Measurements from ENCODE around the gene CELF2.

The CELF2 gene

DNA sequence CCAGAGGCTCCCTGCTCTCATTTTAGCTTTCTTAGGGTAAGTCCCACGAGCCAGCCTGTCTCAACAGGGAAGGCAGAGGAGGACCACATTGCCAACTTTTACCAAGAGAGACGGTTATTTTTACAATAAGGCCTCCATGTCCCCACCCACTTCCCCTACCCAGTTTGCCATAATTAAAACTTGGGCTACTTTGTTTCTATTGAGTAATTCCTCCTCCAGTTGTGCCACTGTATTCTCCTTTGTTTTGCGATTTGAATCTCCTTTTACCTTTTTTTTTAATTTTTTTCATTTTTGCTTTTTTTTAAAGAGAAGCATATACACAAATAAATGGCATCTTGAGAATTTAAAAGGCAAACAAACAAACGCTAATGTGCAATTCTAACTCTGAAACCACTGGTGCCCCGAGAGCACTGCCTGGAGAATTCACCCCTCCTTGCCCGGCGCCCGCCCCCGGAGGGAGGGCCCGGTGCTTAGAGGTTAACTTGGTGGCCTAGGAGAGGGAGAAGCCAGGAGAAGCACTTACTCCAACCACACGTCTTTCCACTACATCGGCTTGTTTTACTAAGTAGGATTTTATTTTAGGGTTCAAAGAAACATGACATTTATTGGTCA, 311.5 kb downstream of the CELF2 start:
- no peak for TF ChIP-seq CTCF (IDR thresholded peaks at IDR 0.05; ENCODE audit: low read depth, low read length)
- no peaks in the 10 kb centered on the region for H3K9me3 ChIP-seq
- no peak for DNase-seq
- H3K36me3 ChIP-seq: no peaks in the 10 kb centered on the region
- H3K4me3 ChIP-seq (ENCODE audit: low read depth, low read length): no peak overlapping the region
- H3K27me3 ChIP-seq: peaks cover 2% of the 10 kb centered on the region; the same call in 1 of the 2 replicates
- no peaks in the 10 kb centered on the region for H3K4me1 ChIP-seq

DNA sequence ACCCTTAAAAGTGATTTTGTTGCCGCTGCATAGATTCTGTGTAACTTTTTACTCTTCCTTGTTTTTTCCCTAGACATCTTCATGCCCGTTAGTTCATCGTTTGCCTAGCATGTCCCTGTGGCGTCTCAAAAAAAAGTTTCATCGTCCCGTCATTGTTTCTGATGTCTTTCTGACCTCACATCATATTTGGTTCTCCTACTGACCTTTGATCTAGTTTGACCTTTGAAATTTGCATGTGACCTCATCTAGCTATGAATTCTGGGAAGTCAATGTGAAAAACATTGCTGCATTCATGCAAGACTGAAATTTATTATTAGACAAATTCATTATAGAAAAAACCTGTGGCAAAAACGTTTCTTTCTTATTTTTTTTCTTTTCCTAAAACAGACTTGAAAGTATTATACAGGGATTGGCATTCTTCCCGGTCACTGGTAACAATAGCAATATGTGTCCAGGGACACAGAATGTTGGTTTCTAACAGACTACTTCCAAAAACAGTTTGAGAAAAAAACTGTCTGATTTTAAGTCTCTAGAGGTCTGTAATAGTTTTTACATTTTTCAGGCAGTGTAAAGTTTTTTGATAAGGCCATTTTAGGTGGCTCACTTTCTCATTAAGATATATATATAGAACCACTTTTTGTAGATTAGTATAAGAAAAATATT, 312.8 kb downstream of the CELF2 start:
- H3K36me3 ChIP-seq: no peaks in the 10 kb centered on the region

DNA sequence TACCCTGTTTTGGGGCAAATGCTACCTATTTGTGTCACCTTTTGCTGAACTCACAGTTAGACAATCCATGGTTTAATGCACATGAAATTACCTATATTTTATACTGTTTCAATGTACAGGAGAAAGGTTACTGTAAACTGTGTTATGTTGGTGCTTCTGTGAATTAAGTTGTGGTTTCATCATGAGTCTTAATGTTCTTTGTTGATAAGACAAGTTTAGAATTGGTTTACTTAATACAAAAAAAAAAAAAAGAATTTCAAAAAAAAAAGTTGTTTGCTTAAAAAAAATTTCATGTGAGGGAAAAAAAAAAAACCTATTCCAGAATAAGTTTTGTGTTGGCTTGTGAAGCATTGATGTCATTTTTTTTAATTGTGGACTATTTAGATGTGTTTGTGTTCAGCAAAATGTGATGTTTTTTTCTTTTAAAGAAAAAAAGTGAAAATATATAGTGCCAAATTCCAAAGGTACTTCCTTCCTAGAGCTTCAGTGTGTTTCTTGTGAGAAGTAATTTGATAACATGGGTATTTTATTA, 313.4 kb downstream of the CELF2 start:
- Histone ChIP-seq H3K4me1 (no peaks in the 10 kb centered on the region), H3K4me3 (ENCODE audit: low read depth, low read length) (no peak overlapping the region), H3K9me3 (no peaks in the 10 kb centered on the region), H3K36me3 (no peaks in the 10 kb centered on the region), H3K27me3 (peaks cover 2% of the 10 kb centered on the region; the same call in 1 of the 2 replicates)
- DNase-seq: no peak
- TF ChIP-seq CTCF (IDR thresholded peaks at IDR 0.05; ENCODE audit: low read depth, low read length): no peak

More for the DNA sequence above, 312.8 kb downstream of the CELF2 start:
- no peak for TF ChIP-seq CTCF (IDR thresholded peaks at IDR 0.05; ENCODE audit: low read depth, low read length)
- Histone ChIP-seq H3K4me1 (no peaks in the 10 kb centered on the region), H3K27me3 (peaks cover 2% of the 10 kb centered on the region; the same call in 1 of the 2 replicates), H3K9me3 (no peaks in the 10 kb centered on the region), H3K4me3 (ENCODE audit: low read depth, low read length) (no peak overlapping the region)
- DNase-seq: no peak

DNA sequence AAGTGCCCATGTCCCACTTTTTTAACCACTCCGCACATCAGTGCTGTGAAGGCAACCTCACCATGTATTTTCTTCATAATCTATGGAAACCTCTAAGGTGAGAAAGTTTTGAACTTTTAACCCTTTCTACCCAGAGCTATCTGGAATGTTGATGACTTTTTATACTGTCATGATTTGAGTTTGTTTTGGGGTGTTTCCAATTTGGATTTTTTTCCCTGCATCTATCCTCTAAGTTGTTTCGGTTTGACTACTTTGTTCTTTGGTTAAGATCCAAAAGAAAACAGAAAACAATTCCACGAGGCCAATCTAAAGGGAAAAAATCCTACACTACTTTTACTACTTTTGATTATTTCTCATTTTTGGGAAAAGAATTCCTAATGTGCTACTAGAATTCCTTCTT, 314.1 kb downstream of the CELF2 start:
- Histone ChIP-seq H3K4me3 (ENCODE audit: low read depth, low read length) (no peak overlapping the region), H3K27me3 (peaks cover 2% of the 10 kb centered on the region; the same call in 1 of the 2 replicates), H3K9me3 (no peaks in the 10 kb centered on the region), H3K36me3 (no peaks in the 10 kb centered on the region), H3K4me1 (no peaks in the 10 kb centered on the region)
- no peak for DNase-seq
- TF ChIP-seq CTCF (IDR thresholded peaks at IDR 0.05; ENCODE audit: low read depth, low read length): no peak

DNA sequence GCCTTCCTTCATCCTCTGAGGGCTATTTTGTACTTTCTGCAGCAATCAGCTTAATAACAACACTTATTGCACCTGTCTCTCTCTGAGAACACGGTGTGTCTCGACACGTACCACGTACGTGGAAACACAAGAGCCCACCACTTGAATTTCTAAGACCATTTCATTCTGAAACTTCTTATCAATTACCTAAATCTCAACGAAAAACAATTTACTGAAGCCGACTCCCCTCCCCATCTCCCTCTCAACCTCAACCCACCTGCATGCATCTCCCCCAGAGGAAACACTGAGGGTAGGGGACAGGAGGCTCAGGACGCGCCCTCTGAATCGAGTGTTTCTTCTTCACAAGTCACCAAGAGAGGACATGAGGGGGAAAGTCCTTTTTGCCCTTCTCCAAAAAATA, 315.2 kb downstream of the CELF2 start:
- TF ChIP-seq CTCF (IDR thresholded peaks at IDR 0.05; ENCODE audit: low read depth, low read length): no peak
- H3K9me3 ChIP-seq: no peaks in the 10 kb centered on the region
- no peaks in the 10 kb centered on the region for H3K36me3 ChIP-seq
- no peak overlapping the region for H3K4me3 ChIP-seq (ENCODE audit: low read depth, low read length)
- H3K27me3 ChIP-seq: no peaks in the 10 kb centered on the region; the same call in 1 of the 2 replicates
- no peaks in the 10 kb centered on the region for H3K4me1 ChIP-seq
- no peak for DNase-seq

GRCh38 chr10:11334436-11334835, 316.8 kb downstream of the CELF2 start:
- Histone ChIP-seq H3K36me3 (no peaks in the 10 kb centered on the region), H3K4me3 (ENCODE audit: low read depth, low read length) (no peak overlapping the region)
- no peak for DNase-seq

More at GRCh38 chr10:11334436-11334835, 316.8 kb downstream of the CELF2 start:
- Histone ChIP-seq H3K9me3 (no peaks in the 10 kb centered on the region), H3K27me3 (no peaks in the 10 kb centered on the region; the same call in 1 of the 2 replicates), H3K4me1 (no peaks in the 10 kb centered on the region)
- no peak for TF ChIP-seq CTCF (IDR thresholded peaks at IDR 0.05; ENCODE audit: low read depth, low read length)

Measured in BE2C (cell line).